PFSK-1 (cell line): Measurements from ENCODE around the gene KIAA0232.

Source experiments
- FOXP2 ChIP-seq: optimal IDR thresholded peaks from 2 replicates; pipeline ENCODE3; 2011; ENCODE audit warnings: borderline replicate concordance, control low read depth, inconsistent platforms; ENCODE audit not compliant: insufficient read depth; ENCODE audit errors: extremely low read length, extremely low read depth
- POLR2AphosphoS5 ChIP-seq: IDR thresholded peaks from 2 replicates; pipeline ENCODE4 v1.6.1; 2012; ENCODE audit warnings: low read depth, mild to moderate bottlenecking, control low read depth, low read length, moderate library complexity
- SIN3A ChIP-seq: IDR thresholded peaks from 2 replicates; pipeline ENCODE4 v1.6.1; 2012; ENCODE audit warnings: mild to moderate bottlenecking, low read length, moderate library complexity, borderline replicate concordance; ENCODE audit not compliant: insufficient read depth
- TAF1 ChIP-seq: IDR thresholded peaks from 2 replicates; pipeline ENCODE4 v1.6.1; 2012; ENCODE audit warnings: low read length, control low read depth, borderline replicate concordance; ENCODE audit not compliant: insufficient read depth
- TF ChIP-seq, protein P1 (sequence below), 2 experiments: IDR thresholded peaks; 2 replicates each; pipeline versions ENCODE4 v1.6.1 to v1.8.0; 2011 to 2012; ENCODE audit warnings: low read depth in 2 of 2, low read length in 2 of 2, control low read depth in 1 of 2, inconsistent platforms in 1 of 2, mild to moderate bottlenecking in 1 of 2, moderate library complexity in 1 of 2; ENCODE audit not compliant: insufficient read depth in 1 of 2

KIAA0232 gene

DNA sequence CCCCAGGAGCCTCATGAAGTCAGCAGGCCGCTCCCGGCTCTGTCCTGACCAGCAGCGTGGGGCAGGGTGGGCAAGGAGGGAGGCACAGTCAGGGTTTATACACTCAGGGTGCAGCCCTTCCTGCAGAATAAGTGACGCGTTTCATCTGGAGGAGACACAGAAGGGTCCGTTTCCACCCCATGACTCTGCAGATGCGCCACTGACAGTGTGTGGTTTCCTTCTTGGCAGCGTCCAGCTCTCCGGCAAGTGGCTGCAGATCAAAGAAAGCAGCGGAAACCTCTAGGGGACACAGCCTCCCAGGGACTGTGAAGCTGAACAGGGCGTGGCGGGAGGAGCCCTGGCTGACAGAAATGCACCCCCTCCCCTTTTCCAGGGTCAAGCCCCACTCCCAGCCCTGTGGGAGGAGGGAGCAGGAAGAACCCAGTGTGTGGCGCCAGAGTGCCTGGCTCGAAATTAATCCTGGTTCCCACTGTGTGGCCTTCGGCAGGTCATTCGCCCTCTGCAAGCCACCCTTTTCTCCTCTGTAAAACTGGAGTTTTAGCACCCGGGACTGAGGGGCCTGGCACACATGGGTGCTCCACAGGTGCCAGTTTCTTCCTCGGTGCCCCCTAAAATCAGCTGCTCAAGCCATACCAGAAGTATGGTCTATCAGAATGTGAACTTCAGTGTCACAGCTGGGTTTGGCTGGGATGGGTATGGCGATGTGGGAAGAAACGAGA is 109.8 kb downstream of the KIAA0232 start:
- TF ChIP-seq, protein P1, sequence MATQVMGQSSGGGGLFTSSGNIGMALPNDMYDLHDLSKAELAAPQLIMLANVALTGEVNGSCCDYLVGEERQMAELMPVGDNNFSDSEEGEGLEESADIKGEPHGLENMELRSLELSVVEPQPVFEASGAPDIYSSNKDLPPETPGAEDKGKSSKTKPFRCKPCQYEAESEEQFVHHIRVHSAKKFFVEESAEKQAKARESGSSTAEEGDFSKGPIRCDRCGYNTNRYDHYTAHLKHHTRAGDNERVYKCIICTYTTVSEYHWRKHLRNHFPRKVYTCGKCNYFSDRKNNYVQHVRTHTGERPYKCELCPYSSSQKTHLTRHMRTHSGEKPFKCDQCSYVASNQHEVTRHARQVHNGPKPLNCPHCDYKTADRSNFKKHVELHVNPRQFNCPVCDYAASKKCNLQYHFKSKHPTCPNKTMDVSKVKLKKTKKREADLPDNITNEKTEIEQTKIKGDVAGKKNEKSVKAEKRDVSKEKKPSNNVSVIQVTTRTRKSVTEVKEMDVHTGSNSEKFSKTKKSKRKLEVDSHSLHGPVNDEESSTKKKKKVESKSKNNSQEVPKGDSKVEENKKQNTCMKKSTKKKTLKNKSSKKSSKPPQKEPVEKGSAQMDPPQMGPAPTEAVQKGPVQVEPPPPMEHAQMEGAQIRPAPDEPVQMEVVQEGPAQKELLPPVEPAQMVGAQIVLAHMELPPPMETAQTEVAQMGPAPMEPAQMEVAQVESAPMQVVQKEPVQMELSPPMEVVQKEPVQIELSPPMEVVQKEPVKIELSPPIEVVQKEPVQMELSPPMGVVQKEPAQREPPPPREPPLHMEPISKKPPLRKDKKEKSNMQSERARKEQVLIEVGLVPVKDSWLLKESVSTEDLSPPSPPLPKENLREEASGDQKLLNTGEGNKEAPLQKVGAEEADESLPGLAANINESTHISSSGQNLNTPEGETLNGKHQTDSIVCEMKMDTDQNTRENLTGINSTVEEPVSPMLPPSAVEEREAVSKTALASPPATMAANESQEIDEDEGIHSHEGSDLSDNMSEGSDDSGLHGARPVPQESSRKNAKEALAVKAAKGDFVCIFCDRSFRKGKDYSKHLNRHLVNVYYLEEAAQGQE (IDR thresholded peaks at IDR 0.05; ENCODE audit: insufficient read depth in 1 of 2, low read depth in 2 of 2, low read length in 2 of 2): no peak
- TF ChIP-seq POLR2AphosphoS5: no peak
- no peak for TF ChIP-seq TAF1
- no peak for TF ChIP-seq SIN3A
- TF ChIP-seq FOXP2: no peak

GRCh38 chr4:6892909-6893202 is 110.3 kb downstream of the KIAA0232 start:
- TF ChIP-seq TAF1 (no peak), SIN3A (no peak), POLR2AphosphoS5 (no peak), FOXP2 (no peak)
- TF ChIP-seq, protein P1 (IDR thresholded peaks at IDR 0.05; ENCODE audit: insufficient read depth in 1 of 2, low read depth in 2 of 2, low read length in 2 of 2): no peak

GRCh38 chr4:6893449-6894085 is 111.0 kb downstream of the KIAA0232 start:
- TF ChIP-seq SIN3A: no peak
- TF ChIP-seq, protein P1 (IDR thresholded peaks at IDR 0.05; ENCODE audit: insufficient read depth in 1 of 2, low read depth in 2 of 2, low read length in 2 of 2): no peak
- TF ChIP-seq POLR2AphosphoS5: no peak
- TF ChIP-seq TAF1: no peak
- TF ChIP-seq FOXP2: no peak

DNA sequence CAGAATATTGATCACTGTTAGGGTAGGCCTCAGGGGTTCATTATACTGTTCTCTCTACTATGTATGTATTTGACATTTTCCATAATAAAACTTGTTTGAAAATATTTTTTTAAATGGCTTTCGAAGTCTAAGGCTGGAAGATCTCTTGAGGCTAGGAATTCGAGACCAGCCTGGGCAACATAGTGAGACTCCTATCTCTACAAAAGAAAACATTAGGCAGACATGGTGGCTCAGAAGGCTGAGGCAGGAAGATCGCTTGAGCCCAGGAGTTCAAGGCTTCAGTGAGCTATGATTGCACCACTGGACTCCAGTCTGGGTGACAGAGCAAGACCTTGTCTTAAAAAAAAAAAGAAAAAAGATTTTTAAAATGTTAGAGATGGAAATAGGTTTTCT is 111.6 kb downstream of the KIAA0232 start:
- TF ChIP-seq, protein P1 (IDR thresholded peaks at IDR 0.05; ENCODE audit: insufficient read depth in 1 of 2, low read depth in 2 of 2, low read length in 2 of 2): no peak
- no peak for TF ChIP-seq FOXP2
- TF ChIP-seq SIN3A: no peak
- no peak for TF ChIP-seq TAF1
- TF ChIP-seq POLR2AphosphoS5: no peak
